ENCODE results near the gene ZNF354C. TPM values are rescaled to one million over a fixed set of nuclear protein-coding genes. Genes with fewer than 3 reads are reported as not detected.

Gene ZNF354C
- total and polyA plus RNA-seq, 2 of the 8 experiments (the other 6 are each of a cell fraction or from before 2014, with no cell fraction given), result 0.85 to 2.3 TPM

- Histone ChIP-seq H3K23ac (ENCODE audit: insufficient read length) (no peak overlapping the region), H3K36me3 (ENCODE audit: control insufficient read depth in 2 of 4, insufficient read depth in 4 of 4, low read length in 3 of 4) (no peaks in the 10 kb centered on the region), H2AK5ac (ENCODE audit: low read depth, low read length) (no peak overlapping the region), H3K56ac (replicated peaks; ENCODE audit: insufficient read length, low read depth, low read length) (no peak overlapping the region), H4K91ac (replicated peaks; ENCODE audit: insufficient read length, low read length) (no peak overlapping the region), H4K8ac (ENCODE audit: extremely low read depth, insufficient read depth, low read length) (no peak overlapping the region), H3K79me2 (ENCODE audit: control insufficient read depth in 1 of 2, insufficient read depth in 2 of 2, low read length in 2 of 2) (no peaks in the 10 kb centered on the region), H4K5ac (ENCODE audit: insufficient read length, low read depth, low read length) (no peak overlapping the region), H2BK15ac (ENCODE audit: low read length) (no peak overlapping the region), H3K4me2 (ENCODE audit: insufficient read depth in 1 of 2, low read depth in 2 of 2, low read length in 2 of 2) (no peak overlapping the region), H3K4ac (replicated peaks; ENCODE audit: insufficient read length, low read depth, low read length) (no peak overlapping the region), H2BK12ac (ENCODE audit: low read depth, low read length) (no peak overlapping the region), H2AFZ (ENCODE audit: low read length) (no peak overlapping the region), H2BK20ac (ENCODE audit: low read length) (no peak overlapping the region), H3K27ac (ENCODE audit: low read depth, low read length) (no peak overlapping the region), H4K20me1 (replicated peaks in 1 of 2; ENCODE audit: control insufficient read depth in 1 of 2, insufficient read depth in 2 of 2, low read length in 2 of 2) (no peaks in the 10 kb centered on the region), H2BK120ac (replicated peaks; ENCODE audit: low read depth, low read length) (no peak overlapping the region), H3K18ac (ENCODE audit: extremely low read depth, low read length) (no peak overlapping the region; the same call in 1 of the 2 replicates), H3K23me2 (ENCODE audit: low read depth, low read length) (no peaks in the 10 kb centered on the region), H2BK5ac (ENCODE audit: low read depth, low read length) (no peak overlapping the region), H3K14ac (ENCODE audit: insufficient read length) (no peak overlapping the region), H3K79me1 (ENCODE audit: low read depth, low read length) (no peaks in the 10 kb centered on the region), H3K27me3 (replicated peaks in 1 of 4; ENCODE audit: control insufficient read depth in 3 of 4, extremely low read depth in 1 of 4, insufficient read depth in 3 of 4, low read length in 3 of 4) (no peaks in the 10 kb centered on the region), H3K4me1 (replicated peaks in 1 of 4; ENCODE audit: control insufficient read depth in 3 of 4, insufficient read depth in 4 of 4, low read length in 3 of 4) (no peaks in the 10 kb centered on the region), H3K9me3 (ENCODE audit: insufficient read depth in 2 of 2, low read depth in 1 of 2, low read length in 1 of 2) (peaks cover 38 to 52% of the 10 kb centered on the region in 2 experiments), H3K9ac (replicated peaks in 1 of 4; ENCODE audit: extremely low read depth in 1 of 4, low read depth in 3 of 4, low read length in 3 of 4) (no peak overlapping the region), H3K4me3 (ENCODE audit: extremely low read depth in 1 of 4, insufficient read depth in 2 of 4, low read depth in 3 of 4, low read length in 4 of 4) (no peak overlapping the region)
- FAIRE-seq (no peak), DNase-seq (ENCODE audit: low read depth in 1 of 2, low spot score in 2 of 2) (no peak)
- TF ChIP-seq TAF7 (optimal IDR thresholded peaks at IDR 0.05; ENCODE audit: borderline replicate concordance, low read depth, low read length) (no peak), PHF8 (conservative IDR thresholded peaks at IDR 0.05; ENCODE audit: low read depth, low read length) (no peak), BACH1 (IDR thresholded peaks at IDR 0.05; ENCODE audit: low read length) (peak; percentile 49), SIX5 (IDR thresholded peaks at IDR 0.05; ENCODE audit: low read depth, low read length) (no peak), JUND (IDR thresholded peaks at IDR 0.05; ENCODE audit: low read length) (no peak), CHD2 (IDR thresholded peaks at IDR 0.05; ENCODE audit: low read length) (no peak), CBX5 (IDR thresholded peaks at IDR 0.05; ENCODE audit: low read depth, low read length) (no peak), RFX5 (IDR thresholded peaks at IDR 0.05; ENCODE audit: borderline replicate concordance, low read depth, low read length) (no peak)
- ChIA-PET POLR2A (ENCODE audit: partially characterized antibody) (no interaction called here), CTCF (ENCODE audit: partially characterized antibody) (interaction anchor here (0.6 to 1.4 kb wide), 2 partner anchors 89 to 287 kb away, joined by 3 read pairs; no protein-coding TSS in a partner anchor)
- WGBS, 2 experiments (ENCODE audit: extremely low coverage in 1 of 2, insufficient coverage in 1 of 2, insufficient read length in 1 of 2, insufficient replicate concordance in 2 of 2, low coverage in 1 of 2, low lambda C conversion rate in 2 of 2, missing lambda C conversion rate in 1 of 2), result 88% methylated on average over 15 of the region's 15 CpGs; no CpG with 5 or more reads in 1 of the 2 experiments
Observed at GRCh38 chr5:179054036-179054785, 6.0 kb upstream of the ZNF354C start.
